Aorta (tissue), 5 donors: ENCODE measurements around the gene ELOVL1. TPM values are rescaled to one million over a fixed set of nuclear protein-coding genes. Genes with fewer than 3 reads are reported as not detected.

Source experiments
- ATAC-seq: fragments of 200-7000 bp; cut with Tn5 transposase; one replicate; pipeline ENCODE4 v1.9.1; 2022; ENCODE audit warnings: moderate library complexity; ENCODE audit not compliant: low FRiP score
- DNase-seq, 2 donors: peaks; one replicate each; pipeline ENCODE4 v3.0.0-alpha.2; 2020
- H3K27ac ChIP-seq, 2 donors: one replicate each; pipeline ENCODE4 v1.5.1; 2013; ENCODE audit warnings: low read length in 2 of 2, mild to moderate bottlenecking in 2 of 2, moderate library complexity in 2 of 2, control low read depth in 1 of 2, inconsistent platforms in 1 of 2, low read depth in 1 of 2
- H3K27me3 ChIP-seq, 2 donors: one replicate each; pipeline ENCODE4 v1.6.1; 2013; ENCODE audit warnings: control low read depth in 1 of 2, low read length in 1 of 2, mild to moderate bottlenecking in 1 of 2, moderate library complexity in 1 of 2; ENCODE audit not compliant: insufficient read depth in 2 of 2, control insufficient read depth in 1 of 2
- H3K36me3 ChIP-seq, 2 donors: one replicate each; pipeline ENCODE4 v1.6.1; 2013; ENCODE audit warnings: control low read depth in 1 of 2, low read length in 1 of 2, mild to moderate bottlenecking in 1 of 2; ENCODE audit not compliant: insufficient read depth in 2 of 2, control insufficient read depth in 1 of 2
- H3K4me1 ChIP-seq, 2 donors: one replicate each; pipeline ENCODE4 v1.6.1; 2013; ENCODE audit warnings: low read length in 2 of 2, control low read depth in 1 of 2, mild to moderate bottlenecking in 1 of 2, moderate library complexity in 1 of 2; ENCODE audit not compliant: insufficient read depth in 2 of 2, control insufficient read depth in 1 of 2
- H3K4me3 ChIP-seq, 2 donors: one replicate each; pipeline ENCODE4 v1.5.1; 2013; ENCODE audit warnings: low read length in 2 of 2, control low read depth in 1 of 2, mild to moderate bottlenecking in 1 of 2
- H3K9me3 ChIP-seq: one replicate; pipeline ENCODE4 v1.6.1; 2013; ENCODE audit warnings: mild to moderate bottlenecking, low read length; ENCODE audit not compliant: control insufficient read depth
- WGBS, 2 donors: extraction: QIAGEN DNeasy Blood & Tissue Kit; methylation state at CpG; one replicate each; pipeline ENCODE4 v1.1.7; 2013; 5-methylcytosine and 5-hydroxymethylcytosine counted together
- intact Hi-C, 2 donors: fragments of 100-400 bp; cut with DNase I; formaldehyde crosslinking; loops; one replicate each; pipeline versions ENCODE4 v1.14.2 to v1.15.0; 2022
- microRNA-seq, 2 donors: library from miRNA; unstranded; fragments of <30 nt; microRNA quantifications; one replicate each; pipeline ENCODE4 v1.2.0, GENCODE V29; 2020
- polyA plus RNA-seq, 2 donors: library from polyadenylated mRNA; stranded (reverse); fragments of 200-250 nt; gene quantifications; one replicate each; pipeline ENCODE4 v1.2.3, GENCODE V29; 2013
- total RNA-seq, 2 donors: library from RNA; stranded (reverse); fragmentation: NEBNext Ultra II Directional; extraction: Animal tissue kit (Norgen Biotek cat#: 25700); gene quantifications; one replicate each; pipeline ENCODE4 v1.2.1, GENCODE V29; 2021
- donor health status: healthy with polysubstance abuse.
- donor health status: Bipolar disorder and iron deficiency.
- donor health status: DM: no; HTN: no; CAD: no.
- donor health status: DM: no; HTN: no; CAD: no.
- donor health status: DM: yes; HTN: yes; CAD: no.

The ELOVL1 gene
- total and polyA plus RNA-seq, 4 donors, result 27.8 to 60.5 (median 57.6) TPM

DNA sequence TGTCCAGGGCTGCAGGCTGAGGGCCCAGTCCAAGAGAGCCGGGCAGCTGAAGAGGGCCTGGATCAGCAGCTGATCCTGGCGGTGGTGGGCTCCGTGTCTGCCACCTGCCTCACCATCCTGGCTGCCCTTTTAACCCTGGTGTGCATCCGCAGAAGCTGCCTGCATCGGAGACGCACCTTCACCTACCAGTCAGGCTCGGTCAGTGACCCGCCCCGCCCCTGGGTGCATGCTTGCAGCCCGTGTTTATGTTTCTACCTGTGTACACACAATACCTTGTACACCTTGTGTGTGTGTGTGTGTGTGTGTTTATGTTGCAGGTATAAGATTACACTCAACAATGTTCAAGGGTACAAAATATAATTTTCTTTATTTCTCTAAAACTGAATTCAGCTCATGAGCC is 54.0 kb downstream of the ELOVL1 start:
- intact Hi-C loops, result no loop called here
- no peaks in the 10 kb centered on the region for H3K9me3 ChIP-seq
- H3K27me3 ChIP-seq, result no peaks in the 10 kb centered on the region
- H3K27ac ChIP-seq, result no peak overlapping the region
- WGBS, 2 donors, result 92 to 96% methylated on average over 10 of the region's 10 CpGs
- no peak for ATAC-seq
- no peak overlapping the region for H3K4me3 ChIP-seq
- H3K4me1 ChIP-seq, result no peaks in the 10 kb centered on the region
- DNase-seq, result peak; percentile 20 to 42
- no peaks in the 10 kb centered on the region for H3K36me3 ChIP-seq

Small RNA genes lying within 50 kb of the gene (microRNA-seq; reads per million reads assigned to microRNA genes)
- gene MIR6734, result 2.0 to 8.3 reads per million in 2 donors

Other genes starting within 250 kb of the ELOVL1 start
- 10 to 100 TPM; 28.0 to 29.0 TPM for gene EBNA1BP2, start 195.7 kb downstream of the ELOVL1 start, total RNA-seq
- gene EBNA1BP2, start 195.7 kb downstream of the ELOVL1 start, polyA plus RNA-seq, result 10 to 100 TPM; 52.6 to 58.6 TPM
- under 1 TPM in 1 of 2 donors, not detected in 1; 0.13 TPM for gene CFAP57, start 195.7 kb downstream of the ELOVL1 start, total RNA-seq
- gene CFAP57, start 195.7 kb downstream of the ELOVL1 start, polyA plus RNA-seq, result 1 to 10 TPM in 1 of 2 donors, under 1 TPM in 1; under 0.01 to 1.3 TPM
- gene TMEM125, start 98.0 kb downstream of the ELOVL1 start, total RNA-seq, result not detected
- gene TMEM125, start 98.0 kb downstream of the ELOVL1 start, polyA plus RNA-seq, result 1 to 10 TPM in 1 of 2 donors, not detected in 1; 6.1 TPM
- gene C1orf210, start 82.4 kb downstream of the ELOVL1 start, total RNA-seq, result not detected
- 1 to 10 TPM in 1 of 2 donors, not detected in 1; 2.3 TPM for gene C1orf210, start 82.4 kb downstream of the ELOVL1 start, polyA plus RNA-seq
- gene TIE1, start 67.0 kb downstream of the ELOVL1 start, total RNA-seq, result 10 to 100 TPM; 41.0 to 65.3 TPM
- gene TIE1, start 67.0 kb downstream of the ELOVL1 start, polyA plus RNA-seq, result 1 to 10 TPM; 4.0 to 4.1 TPM
- gene MPL, start 30.2 kb downstream of the ELOVL1 start, total RNA-seq, result under 1 TPM; 0.18 to 0.52 TPM
- under 1 TPM in 1 of 2 donors, not detected in 1; 0.20 TPM for gene MPL, start 30.2 kb downstream of the ELOVL1 start, polyA plus RNA-seq
- gene CDC20, start 9.0 kb downstream of the ELOVL1 start, total RNA-seq, result 1 to 10 TPM in 1 of 2 donors, under 1 TPM in 1; 0.68 to 1.1 TPM
- gene CDC20, start 9.0 kb downstream of the ELOVL1 start, polyA plus RNA-seq, result 1 to 10 TPM in 1 of 2 donors, under 1 TPM in 1; 0.36 to 1.0 TPM
- gene MED8, start 21.8 kb upstream of the ELOVL1 start, total RNA-seq, result 10 to 100 TPM; 32.6 to 34.9 TPM
- gene MED8, start 21.8 kb upstream of the ELOVL1 start, polyA plus RNA-seq, result 10 to 100 TPM; 28.9 to 32.2 TPM
- gene SZT2, start 21.9 kb upstream of the ELOVL1 start, total RNA-seq, result 10 to 100 TPM; 70.6 to 91.5 TPM
- gene SZT2, start 21.9 kb upstream of the ELOVL1 start, polyA plus RNA-seq, result 10 to 100 TPM in 1 of 2 donors, 1 to 10 TPM in 1; 5.6 to 22.6 TPM
- 10 to 100 TPM; 38.0 to 63.3 TPM for gene HYI, start 85.9 kb upstream of the ELOVL1 start, total RNA-seq
- 100 to 1,000 TPM in 1 of 2 donors, 10 to 100 TPM in 1; 63.9 to 190 TPM for gene HYI, start 85.9 kb upstream of the ELOVL1 start, polyA plus RNA-seq
- 10 to 100 TPM; 59.6 to 86.2 TPM for gene PTPRF, start 162.9 kb upstream of the ELOVL1 start, total RNA-seq
- gene PTPRF, start 162.9 kb upstream of the ELOVL1 start, polyA plus RNA-seq, result 10 to 100 TPM; 11.6 to 21.7 TPM